GM12891 (cell line): ENCODE measurements around the gene CALML4.
"Not testable (repeated sequence)": the region's sequence is repeated elsewhere in the genome, so short reads cannot be mapped to it uniquely, and the experiment has no call there.

Source experiments
- DNase-seq: peaks from one replicate; pipeline ENCODE4 v3.0.0; 2011; ENCODE audit warnings: low spot score; ENCODE audit not compliant: insufficient read length
- FAIRE-seq: peaks from 2 replicates; lab custom pipeline; 2011; peaks lifted over from hg19 to GRCh38; lab: Jason Lieb, UNC
- PAX5 ChIP-seq: IDR thresholded peaks from 2 replicates; pipeline ENCODE4 v1.6.1; 2011; ENCODE audit warnings: low read length, moderate library complexity, mild to moderate bottlenecking; ENCODE audit not compliant: insufficient read depth, severe bottlenecking
- POLR2A ChIP-seq: IDR thresholded peaks from 2 replicates; pipeline ENCODE4 v1.6.1; 2011; ENCODE audit warnings: low read depth, low read length, control low read depth
- POLR2AphosphoS5 ChIP-seq: IDR thresholded peaks from 2 replicates; pipeline ENCODE4 v1.6.1; 2011; ENCODE audit warnings: low read depth, low read length, control low read depth
- POU2F2 ChIP-seq: IDR thresholded peaks from 2 replicates; pipeline ENCODE4 v1.6.1; 2011; ENCODE audit warnings: low read depth, mild to moderate bottlenecking, control low read depth, low read length, moderate library complexity
- SPI1 ChIP-seq: IDR thresholded peaks from 2 replicates; pipeline ENCODE4 v1.6.1; 2011; ENCODE audit warnings: low read depth, low read length, control low read depth
- TAF1 ChIP-seq: IDR thresholded peaks from 2 replicates; pipeline ENCODE4 v1.6.1; 2011; ENCODE audit warnings: low read depth, low read length, control low read depth

CALML4 gene

GRCh38 chr15:68176601-68177000 is 28.5 kb downstream of the CALML4 start:
- DNase-seq (no peak), FAIRE-seq (no peak)
- TF ChIP-seq PAX5: no peak
- no peak for TF ChIP-seq TAF1
- TF ChIP-seq POU2F2: no peak
- no peak for TF ChIP-seq POLR2AphosphoS5
- no peak for TF ChIP-seq POLR2A
- TF ChIP-seq SPI1: no peak

- TF ChIP-seq TAF1 (no peak), POU2F2 (no peak), POLR2A (no peak), PAX5 (no peak), SPI1 (no peak), POLR2AphosphoS5 (no peak)
- FAIRE-seq (no peak), DNase-seq (no peak)
Observed at GRCh38 chr15:68175526-68175925, 29.6 kb downstream of the CALML4 start.

GRCh38 chr15:68173119-68173518 is 32.0 kb downstream of the CALML4 start:
- FAIRE-seq (no peak), DNase-seq (no peak)
- TF ChIP-seq POU2F2 (no peak), SPI1 (no peak), TAF1 (no peak), POLR2AphosphoS5 (no peak), PAX5 (no peak), POLR2A (no peak)

- DNase-seq, FAIRE-seq: not testable (repeated sequence)
Observed at GRCh38 chr15:68172037-68172436, 33.1 kb downstream of the CALML4 start.

GRCh38 chr15:68166847-68167246 is 38.3 kb downstream of the CALML4 start:
- no peak for TF ChIP-seq POU2F2
- no peak for TF ChIP-seq PAX5
- TF ChIP-seq POLR2A: no peak
- no peak for TF ChIP-seq SPI1
- no peak for TF ChIP-seq POLR2AphosphoS5
- TF ChIP-seq TAF1: no peak
- no peak for FAIRE-seq

GRCh38 chr15:68163191-68163590 is 41.9 kb downstream of the CALML4 start:
- no peak for FAIRE-seq
- TF ChIP-seq POLR2A (no peak), PAX5 (no peak), POU2F2 (no peak), SPI1 (no peak), POLR2AphosphoS5 (no peak), TAF1 (no peak)
- no peak for DNase-seq

More at GRCh38 chr15:68166847-68167246, 38.3 kb downstream of the CALML4 start:
- no peak for DNase-seq

- no peak for DNase-seq
- FAIRE-seq: no peak
Observed at GRCh38 chr15:68158046-68158628, 47.0 kb downstream of the CALML4 start.

GRCh38 chr15:68157074-68157473 is 48.1 kb downstream of the CALML4 start:
- FAIRE-seq (peak; percentile 52), DNase-seq (no peak)
- TF ChIP-seq SPI1: peak; percentile 70
- no peak for TF ChIP-seq POLR2A

More at GRCh38 chr15:68158046-68158628, 47.0 kb downstream of the CALML4 start:
- TF ChIP-seq POLR2AphosphoS5 (no peak), TAF1 (no peak), POU2F2 (no peak), POLR2A (no peak), PAX5 (no peak), SPI1 (no peak)

- DNase-seq (no peak), FAIRE-seq (peak; percentile 75)
- TF ChIP-seq POLR2A (no peak), PAX5 (no peak), TAF1 (no peak), SPI1 (no peak), POLR2AphosphoS5 (no peak), POU2F2 (no peak)
Observed at GRCh38 chr15:68154923-68155559, 50.1 kb downstream of the CALML4 start.

- DNase-seq (no peak), FAIRE-seq (no peak)
- no peak for TF ChIP-seq POU2F2
- TF ChIP-seq POLR2AphosphoS5: no peak
- TF ChIP-seq TAF1: no peak
- no peak for TF ChIP-seq POLR2A
- TF ChIP-seq PAX5: no peak
- TF ChIP-seq SPI1: no peak
Observed at GRCh38 chr15:68152342-68152741, 52.8 kb downstream of the CALML4 start.
